ENCODE data around the gene NR1I3.
"Not testable (repeated sequence)": the region's sequence is repeated elsewhere in the genome, so short reads cannot be mapped to it uniquely, and the experiment has no call there.

Gene NR1I3

DNA sequence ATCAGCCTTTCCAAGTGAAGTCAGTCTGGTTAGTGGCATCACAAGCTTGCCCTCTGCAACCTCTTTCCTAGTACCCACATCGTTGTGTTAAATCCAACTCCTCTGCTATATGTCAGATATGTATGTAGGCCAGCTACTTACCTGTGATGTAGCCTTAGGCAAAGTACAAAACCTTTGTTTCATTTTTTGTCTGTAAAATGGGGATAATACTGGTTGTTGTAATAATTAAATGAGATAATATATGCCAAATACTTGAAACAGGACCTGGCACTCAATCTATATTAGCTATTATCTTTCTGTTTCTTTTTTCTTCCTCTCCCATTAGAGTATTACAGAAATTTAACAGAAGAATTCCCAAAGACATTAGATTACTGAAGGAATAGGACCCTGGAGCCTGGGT, 21.8 kb upstream of the NR1I3 start:
- no peak for TF ChIP-seq ZNF274 (IDR thresholded peaks at IDR 0.05; ENCODE audit: low read depth, low read length)
- no peak overlapping the region for H3K4me3 ChIP-seq (ENCODE audit: low read length)

DNA sequence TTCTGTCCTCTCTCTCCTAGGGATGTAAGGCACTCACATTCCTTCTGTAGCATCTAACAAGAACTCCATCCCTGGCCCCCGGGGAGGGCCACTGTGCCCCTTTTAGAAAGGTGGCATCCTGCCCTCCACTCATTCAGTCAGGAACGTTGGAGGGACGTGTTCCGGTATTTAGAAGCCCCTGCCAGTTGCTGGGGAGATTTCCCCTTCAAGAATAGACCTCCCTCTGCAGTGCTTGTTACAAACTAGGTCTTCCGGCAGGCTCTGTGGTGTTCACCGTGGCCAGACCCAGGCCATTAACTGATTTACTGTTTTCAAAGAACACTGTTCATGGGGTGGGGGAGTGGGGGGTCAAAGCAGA, 21.3 kb upstream of the NR1I3 start:
- TF ChIP-seq ZNF274 (IDR thresholded peaks at IDR 0.05; ENCODE audit: low read depth, low read length), result no peak
- no peak overlapping the region for H3K4me3 ChIP-seq (ENCODE audit: low read length)

DNA sequence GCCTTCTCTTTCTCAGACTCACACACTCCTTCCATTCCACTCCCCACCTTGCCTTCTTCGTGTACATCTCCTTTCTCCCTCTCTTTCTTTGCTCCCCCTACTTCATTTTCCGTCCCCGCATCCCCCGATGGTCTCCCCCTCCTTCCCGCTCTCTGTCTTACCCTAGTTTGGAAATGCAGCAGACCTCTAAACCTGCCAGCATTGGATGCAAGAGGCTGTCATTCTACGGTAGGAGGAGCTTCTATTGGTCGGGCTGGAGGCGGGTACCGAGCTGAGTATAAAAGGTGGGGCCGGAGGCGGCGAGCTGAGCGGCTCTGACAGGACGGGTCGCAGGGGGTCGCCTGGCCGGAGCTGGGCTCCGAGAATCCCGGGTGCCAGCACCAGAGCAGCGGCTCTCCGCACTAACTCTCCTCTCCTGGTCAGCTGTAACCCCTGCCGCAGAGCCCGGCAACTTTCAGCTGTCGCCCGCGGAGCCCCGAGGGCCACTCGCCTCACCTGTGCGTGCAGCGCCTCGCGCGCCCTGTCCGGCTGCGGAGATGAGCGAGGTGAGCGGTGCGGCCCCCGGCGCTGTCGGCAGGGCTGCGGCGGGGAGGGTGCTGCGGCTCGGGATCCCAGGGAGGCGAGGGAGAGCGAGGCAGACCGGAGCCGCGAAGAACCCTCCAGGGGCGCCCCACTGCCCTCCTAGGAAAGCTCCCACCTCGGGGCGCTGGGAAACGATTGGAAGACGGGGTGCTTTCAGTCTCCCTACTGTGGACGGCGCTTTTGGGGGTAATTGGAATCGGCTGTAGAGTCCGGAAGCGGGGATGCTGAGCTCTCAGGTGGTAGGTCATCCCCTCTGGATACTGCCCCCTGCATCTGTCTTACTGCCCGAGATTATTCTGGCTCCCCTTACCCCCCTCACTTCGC, 20.7 kb upstream of the NR1I3 start, which contains the start of gene PCP4L1:
Gene PCP4L1, plus strand, starts transcription at position 307 of the 906 bp plus-strand sequence. Its CDS starts 230 bp downstream, at position 537.
- peak within 1 kb of the TSS; percentile 42; the same call in 1 of the 2 replicates for H3K4me3 ChIP-seq (ENCODE audit: low read length)
- TF ChIP-seq ZNF274 (IDR thresholded peaks at IDR 0.05; ENCODE audit: low read depth, low read length), result no peak

DNA sequence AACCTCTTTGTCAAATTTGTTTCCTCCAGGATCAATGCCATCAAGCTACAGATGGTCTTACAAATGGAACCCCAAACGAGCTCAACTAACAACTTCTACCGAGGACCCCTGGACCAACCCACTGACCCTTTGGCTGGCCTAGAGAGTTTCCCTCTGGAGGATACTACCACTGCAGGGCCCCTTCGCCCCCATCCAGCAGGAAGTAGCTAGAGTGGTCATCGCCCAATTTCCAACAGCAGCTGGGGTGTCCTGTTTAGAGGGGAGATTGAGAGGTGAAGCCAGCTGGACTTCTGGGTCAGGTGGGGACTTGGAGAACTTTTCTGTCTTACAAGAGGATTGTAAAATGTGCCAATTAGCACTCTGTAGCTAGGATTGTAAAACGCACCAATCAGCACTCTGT, 19.1 kb upstream of the NR1I3 start:
- not testable (repeated sequence) for H3K4me3 ChIP-seq (ENCODE audit: low read length)

DNA sequence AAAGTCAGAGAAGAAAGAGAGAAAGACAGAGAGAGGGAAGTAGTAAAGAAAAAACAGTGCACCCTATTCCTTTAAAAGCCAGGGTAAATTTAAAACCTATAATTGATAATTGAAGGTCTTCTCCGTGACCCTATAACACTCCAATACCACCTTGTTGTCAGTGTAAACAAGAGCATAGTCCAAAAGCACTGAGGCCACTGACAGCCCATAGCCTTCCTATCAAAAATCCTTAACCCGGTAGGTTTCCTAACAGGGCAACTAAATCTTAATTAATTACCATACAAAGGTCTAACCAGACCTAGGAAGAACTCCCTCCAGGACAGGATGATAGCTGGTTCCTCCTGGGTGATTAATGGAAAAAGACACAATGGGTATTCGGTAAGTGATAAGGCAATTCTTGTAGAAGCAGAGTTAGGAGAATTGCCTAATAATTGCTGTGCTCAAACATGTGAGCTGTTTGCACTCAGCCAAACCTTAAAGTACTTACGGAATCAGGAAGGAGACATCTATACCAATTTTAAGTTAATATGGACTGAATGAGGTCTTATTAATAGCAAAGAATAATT, 18.0 kb upstream of the NR1I3 start:
- not testable (repeated sequence) for H3K4me3 ChIP-seq (ENCODE audit: low read length)

DNA sequence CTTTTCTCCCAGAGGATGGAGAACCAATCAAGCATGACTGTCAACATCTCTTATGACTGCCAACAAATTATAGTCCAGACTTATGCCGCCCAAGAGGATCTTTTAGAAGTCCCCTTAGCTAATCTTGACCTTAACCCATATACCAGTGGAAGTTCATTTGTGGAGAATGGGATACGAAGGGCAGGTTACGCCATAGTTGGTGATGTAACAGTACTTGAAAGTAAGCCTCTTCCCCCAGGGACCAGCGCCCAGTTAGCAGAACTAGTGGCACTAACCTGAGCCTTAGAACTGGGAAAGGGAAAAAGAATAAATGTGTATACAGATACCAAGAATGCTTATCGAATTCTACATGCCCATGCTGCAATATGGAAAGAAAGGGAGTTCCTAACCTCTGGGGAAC, 17.3 kb upstream of the NR1I3 start:
- H3K4me3 ChIP-seq (ENCODE audit: low read length), result not testable (repeated sequence)

- no peak for TF ChIP-seq ZNF274 (IDR thresholded peaks at IDR 0.05; ENCODE audit: low read depth, low read length)
These were observed 13.6 kb upstream of the NR1I3 start for GRCh38 chr1:161251579-161251978.

DNA sequence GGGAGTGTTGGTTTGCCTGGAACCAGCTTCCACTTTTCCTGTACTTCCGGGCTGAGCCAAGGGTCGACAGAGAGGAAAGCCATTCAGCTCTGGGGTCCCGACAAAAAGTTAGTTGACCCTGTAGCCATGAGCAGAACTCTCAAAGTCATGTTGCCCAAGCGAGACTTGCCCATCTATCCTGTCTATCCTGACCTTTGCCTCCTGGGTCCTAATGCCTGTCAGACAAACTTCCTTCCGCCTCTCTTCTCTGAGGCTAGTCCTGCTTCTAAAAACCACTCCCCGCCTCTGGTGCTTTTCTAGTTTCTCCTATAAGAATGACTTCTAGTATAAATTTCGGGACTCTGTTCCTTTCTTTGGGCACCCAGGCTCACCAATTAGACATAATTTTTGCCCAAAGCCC, 12.8 kb upstream of the NR1I3 start:
- no peak for TF ChIP-seq ZNF274 (IDR thresholded peaks at IDR 0.05; ENCODE audit: low read depth, low read length)
- H3K4me3 ChIP-seq (ENCODE audit: low read length), result no peak overlapping the region

More at GRCh38 chr1:161251579-161251978, 13.6 kb upstream of the NR1I3 start:
- no peak overlapping the region for H3K4me3 ChIP-seq (ENCODE audit: low read length)

DNA sequence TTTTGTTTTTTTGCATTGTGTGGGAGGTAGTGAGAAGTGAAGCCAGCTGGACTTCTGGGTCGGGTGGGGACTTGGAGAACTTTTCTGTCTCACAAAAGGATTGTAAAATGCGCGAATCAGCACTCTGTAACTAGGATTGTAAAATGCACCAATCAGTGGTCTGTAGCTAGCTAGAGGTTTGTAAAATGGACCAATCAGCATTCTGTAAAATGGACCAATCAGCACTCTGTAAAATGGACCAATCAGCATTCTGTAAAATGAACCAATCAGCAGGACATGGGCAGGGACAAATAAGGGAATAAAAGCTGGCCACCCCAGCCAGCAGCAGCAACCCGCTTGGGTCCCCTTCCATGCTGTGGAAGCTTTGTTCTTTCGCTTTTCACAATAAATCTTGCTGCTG, 12.1 kb upstream of the NR1I3 start:
- H3K4me3 ChIP-seq (ENCODE audit: low read length), result not testable (repeated sequence)

DNA sequence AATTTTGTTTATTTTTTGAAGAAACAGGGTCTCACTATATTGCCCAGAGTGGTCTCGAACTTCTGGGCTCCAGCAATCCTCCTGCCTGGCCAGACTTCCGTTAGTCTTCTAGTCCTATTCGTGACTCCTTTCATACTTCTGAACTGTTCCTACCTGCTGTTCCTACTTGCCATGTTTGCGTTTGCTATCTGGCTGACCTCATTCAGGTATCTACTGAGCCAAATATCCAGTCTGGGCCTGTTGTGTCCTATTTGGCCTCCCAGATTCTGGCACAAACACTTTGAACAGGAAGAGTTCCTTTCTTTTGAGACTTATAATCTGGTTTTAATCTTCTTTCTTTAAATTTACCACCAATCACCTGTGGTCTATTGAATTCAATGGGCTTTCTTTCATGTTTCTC, 6.9 kb upstream of the NR1I3 start:
- no peak overlapping the region for H3K4me3 ChIP-seq (ENCODE audit: low read length)
- TF ChIP-seq ZNF274 (IDR thresholded peaks at IDR 0.05; ENCODE audit: low read depth, low read length), result no peak

DNA sequence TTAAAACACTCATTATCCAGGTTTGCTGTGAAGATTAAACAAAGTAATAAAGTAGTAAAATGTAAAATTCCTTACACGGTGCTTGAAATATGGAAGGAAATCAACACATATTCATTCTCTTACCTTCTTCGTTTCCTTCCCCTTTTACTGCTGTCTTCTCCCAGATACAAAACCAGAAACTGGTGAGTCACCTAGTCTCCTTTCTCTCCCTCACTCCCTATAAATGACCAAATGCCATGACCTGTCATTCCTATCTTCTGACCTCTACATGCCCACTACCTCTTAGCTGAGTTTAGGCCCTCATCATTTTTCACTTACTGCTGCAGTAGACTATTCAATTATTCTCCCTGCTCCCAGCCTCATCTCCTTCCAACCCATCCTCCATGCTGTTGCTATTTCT, 4.3 kb upstream of the NR1I3 start:
- H3K4me3 ChIP-seq (ENCODE audit: low read length), result no peak overlapping the region
- TF ChIP-seq ZNF274 (IDR thresholded peaks at IDR 0.05; ENCODE audit: low read depth, low read length), result no peak

DNA sequence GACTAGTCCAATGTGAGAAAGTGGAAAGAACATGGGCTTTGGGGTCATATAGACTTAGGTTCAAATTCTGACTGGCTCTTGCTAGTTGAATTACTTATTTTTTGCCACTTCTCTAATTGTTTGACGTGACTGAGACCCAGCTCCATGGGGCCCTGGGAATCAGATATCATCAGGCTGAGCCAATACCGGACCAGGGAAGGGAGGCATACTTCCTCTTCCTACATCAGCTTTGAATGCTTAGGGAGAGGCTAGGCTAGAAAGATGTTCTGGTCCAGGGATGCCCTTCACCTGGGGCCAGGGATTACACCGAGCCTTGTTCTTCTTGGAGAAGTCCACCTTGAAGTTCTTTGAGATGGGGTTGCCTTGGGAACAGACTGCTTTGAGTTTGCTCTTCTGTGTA, 3.7 kb upstream of the NR1I3 start:
- H3K4me3 ChIP-seq (ENCODE audit: low read length), result no peak overlapping the region
- no peak for TF ChIP-seq ZNF274 (IDR thresholded peaks at IDR 0.05; ENCODE audit: low read depth, low read length)

DNA sequence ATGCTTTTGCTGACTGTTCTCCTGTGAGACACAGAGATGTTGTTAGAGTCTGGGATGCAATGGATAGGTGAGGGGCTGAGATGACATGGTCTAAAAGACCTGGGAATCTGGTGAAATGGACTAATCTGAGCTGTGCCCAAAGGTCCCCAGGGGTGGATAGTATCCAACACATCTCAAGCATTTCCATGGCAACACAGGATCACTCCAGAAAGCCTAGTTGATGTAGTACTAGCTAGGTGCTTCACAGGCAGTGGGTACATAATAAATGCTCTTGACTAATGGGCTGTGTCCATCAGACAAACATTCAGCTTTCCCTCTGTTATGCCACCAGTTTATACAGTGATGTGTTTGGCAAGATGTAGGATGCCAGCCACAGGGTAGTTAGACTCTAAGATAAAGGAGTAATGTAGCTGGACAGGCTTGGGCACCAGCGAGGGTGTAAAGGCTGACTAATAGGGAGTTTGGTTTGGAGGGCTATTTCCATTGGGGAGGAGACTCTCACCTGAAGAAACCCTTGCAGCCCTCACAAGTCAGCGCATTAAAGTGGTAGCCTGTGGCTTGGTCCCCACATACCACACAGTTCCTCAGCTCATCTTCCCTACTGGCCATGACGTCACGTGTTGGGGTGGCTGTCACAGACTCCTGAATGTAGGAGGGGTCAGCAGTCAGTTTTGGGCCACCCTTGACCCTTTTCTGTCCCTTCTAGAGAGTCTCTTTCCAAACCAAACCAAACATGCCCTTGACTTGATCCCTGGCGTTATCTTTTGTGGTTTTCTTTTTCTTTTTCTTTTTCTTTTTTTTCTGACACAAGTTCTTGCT, 1.8 kb downstream of the NR1I3 start:
- no peak overlapping the region for H3K4me3 ChIP-seq (ENCODE audit: low read length)
- TF ChIP-seq ZNF274 (IDR thresholded peaks at IDR 0.05; ENCODE audit: low read depth, low read length), result no peak

- TF ChIP-seq ZNF274 (IDR thresholded peaks at IDR 0.05; ENCODE audit: low read depth, low read length), result no peak
- H3K4me3 ChIP-seq (ENCODE audit: low read length), result no peak overlapping the region
These were observed 4.9 kb downstream of the NR1I3 start for GRCh38 chr1:161233102-161233501.

DNA sequence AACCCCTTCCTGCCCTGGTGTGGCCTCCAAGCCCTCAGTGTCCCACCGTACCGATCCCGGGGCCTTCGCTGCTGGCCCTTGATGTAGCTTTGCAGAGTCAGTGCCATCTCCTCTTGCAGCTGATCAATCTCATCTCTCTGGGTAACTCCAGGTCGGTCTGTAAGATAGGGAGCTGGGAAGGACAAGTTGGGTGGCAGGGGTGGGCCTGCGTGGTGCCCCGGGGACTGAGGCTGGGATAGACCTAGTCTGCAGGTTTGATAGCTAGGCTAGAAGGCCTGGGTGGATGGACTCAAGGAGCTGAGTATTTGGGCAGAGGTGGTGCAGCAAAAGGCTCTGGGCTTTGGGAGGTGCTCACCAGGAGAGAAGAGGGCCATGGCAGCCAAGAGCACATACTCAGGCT, 7.2 kb downstream of the NR1I3 start:
- TF ChIP-seq ZNF274 (IDR thresholded peaks at IDR 0.05; ENCODE audit: low read depth, low read length), result no peak
- H3K4me3 ChIP-seq (ENCODE audit: low read length), result no peak overlapping the region

Data from GM08714 (cell line).